ENCODE data around the gene STIMATE. TPM values are rescaled to one million over a fixed set of nuclear protein-coding genes. Genes with fewer than 3 reads are reported as not detected.

STIMATE gene
- total RNA-seq, 1 experiment from 2014 or later, result 15.7 TPM

DNA sequence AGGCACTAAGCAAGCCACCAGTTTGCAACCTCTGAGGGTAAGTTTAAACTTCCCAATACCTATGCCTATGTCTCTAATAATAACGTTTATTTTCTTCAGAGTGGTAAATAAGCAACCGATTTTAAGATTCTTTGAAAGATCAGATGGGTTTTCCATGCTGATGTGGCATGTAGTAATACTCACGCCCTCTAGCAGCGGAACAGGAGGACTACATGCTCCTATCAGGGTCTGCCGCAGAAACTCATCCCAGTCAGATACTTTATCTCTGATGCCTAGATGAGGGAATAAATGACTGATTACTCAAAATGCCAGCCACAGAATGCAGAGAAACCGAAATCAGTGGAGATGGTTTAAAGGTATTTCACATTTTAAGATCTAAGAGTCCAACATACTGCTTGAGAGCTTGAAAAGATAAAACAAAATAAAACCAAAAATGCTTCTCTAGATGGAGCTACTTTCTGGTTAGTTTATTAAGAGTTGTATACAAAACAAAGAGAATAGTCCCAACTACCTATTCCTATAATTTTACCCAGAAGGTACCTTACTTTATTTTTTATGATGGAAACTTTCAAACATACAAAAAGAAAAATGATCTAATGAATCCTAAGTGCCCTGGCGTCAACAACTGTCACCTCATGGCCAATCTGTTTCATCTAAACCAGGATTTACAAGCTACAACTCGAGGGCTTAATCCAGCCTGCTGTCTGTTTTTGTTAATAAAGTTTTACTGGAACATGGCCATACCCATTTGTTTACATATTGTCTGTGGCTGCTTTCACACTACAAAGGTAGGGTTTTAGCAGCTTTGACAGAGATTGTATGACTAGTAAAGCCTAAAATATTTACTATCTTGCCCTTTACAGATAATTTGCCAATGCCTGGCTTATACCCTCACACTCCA lies 37.5 kb upstream of the STIMATE start:
- DNase-seq (ENCODE audit: low read depth, low spot score) (peak; percentile 24), ATAC-seq (peak; percentile 77; the same call in 1 of the 2 replicates)
- BruUV-seq (replicated peaks), result no TSS peak
- no peaks in the 10 kb centered on the region for H3K4me1 ChIP-seq (ENCODE audit: control insufficient read depth, insufficient read depth, low read length)
- no peaks in the 10 kb centered on the region for H3K9me3 ChIP-seq (ENCODE audit: control insufficient read depth, insufficient read depth, low read depth, low read length)
- no peaks in the 10 kb centered on the region; the same call in 1 of the 2 replicates for H3K36me3 ChIP-seq (ENCODE audit: control insufficient read depth, insufficient read depth, low read length)
- H3K27me3 ChIP-seq (ENCODE audit: control insufficient read depth, insufficient read depth, low read length), result no peaks in the 10 kb centered on the region
- H3K27ac ChIP-seq (ENCODE audit: low read length), result no peak overlapping the region
- POLR2A ChIA-PET, result no interaction called here
- CTCF ChIA-PET, result interaction anchor here (1.0 kb wide), 1 partner anchor 8 kb away, joined by 3 read pairs; no protein-coding TSS in a partner anchor
- TF ChIP-seq, protein P1, sequence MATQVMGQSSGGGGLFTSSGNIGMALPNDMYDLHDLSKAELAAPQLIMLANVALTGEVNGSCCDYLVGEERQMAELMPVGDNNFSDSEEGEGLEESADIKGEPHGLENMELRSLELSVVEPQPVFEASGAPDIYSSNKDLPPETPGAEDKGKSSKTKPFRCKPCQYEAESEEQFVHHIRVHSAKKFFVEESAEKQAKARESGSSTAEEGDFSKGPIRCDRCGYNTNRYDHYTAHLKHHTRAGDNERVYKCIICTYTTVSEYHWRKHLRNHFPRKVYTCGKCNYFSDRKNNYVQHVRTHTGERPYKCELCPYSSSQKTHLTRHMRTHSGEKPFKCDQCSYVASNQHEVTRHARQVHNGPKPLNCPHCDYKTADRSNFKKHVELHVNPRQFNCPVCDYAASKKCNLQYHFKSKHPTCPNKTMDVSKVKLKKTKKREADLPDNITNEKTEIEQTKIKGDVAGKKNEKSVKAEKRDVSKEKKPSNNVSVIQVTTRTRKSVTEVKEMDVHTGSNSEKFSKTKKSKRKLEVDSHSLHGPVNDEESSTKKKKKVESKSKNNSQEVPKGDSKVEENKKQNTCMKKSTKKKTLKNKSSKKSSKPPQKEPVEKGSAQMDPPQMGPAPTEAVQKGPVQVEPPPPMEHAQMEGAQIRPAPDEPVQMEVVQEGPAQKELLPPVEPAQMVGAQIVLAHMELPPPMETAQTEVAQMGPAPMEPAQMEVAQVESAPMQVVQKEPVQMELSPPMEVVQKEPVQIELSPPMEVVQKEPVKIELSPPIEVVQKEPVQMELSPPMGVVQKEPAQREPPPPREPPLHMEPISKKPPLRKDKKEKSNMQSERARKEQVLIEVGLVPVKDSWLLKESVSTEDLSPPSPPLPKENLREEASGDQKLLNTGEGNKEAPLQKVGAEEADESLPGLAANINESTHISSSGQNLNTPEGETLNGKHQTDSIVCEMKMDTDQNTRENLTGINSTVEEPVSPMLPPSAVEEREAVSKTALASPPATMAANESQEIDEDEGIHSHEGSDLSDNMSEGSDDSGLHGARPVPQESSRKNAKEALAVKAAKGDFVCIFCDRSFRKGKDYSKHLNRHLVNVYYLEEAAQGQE (IDR thresholded peaks at IDR 0.05; ENCODE audit: insufficient read depth in 1 of 2, low read depth in 2 of 2, low read length in 1 of 2), result no peak
- TF ChIP-seq, protein P2, sequence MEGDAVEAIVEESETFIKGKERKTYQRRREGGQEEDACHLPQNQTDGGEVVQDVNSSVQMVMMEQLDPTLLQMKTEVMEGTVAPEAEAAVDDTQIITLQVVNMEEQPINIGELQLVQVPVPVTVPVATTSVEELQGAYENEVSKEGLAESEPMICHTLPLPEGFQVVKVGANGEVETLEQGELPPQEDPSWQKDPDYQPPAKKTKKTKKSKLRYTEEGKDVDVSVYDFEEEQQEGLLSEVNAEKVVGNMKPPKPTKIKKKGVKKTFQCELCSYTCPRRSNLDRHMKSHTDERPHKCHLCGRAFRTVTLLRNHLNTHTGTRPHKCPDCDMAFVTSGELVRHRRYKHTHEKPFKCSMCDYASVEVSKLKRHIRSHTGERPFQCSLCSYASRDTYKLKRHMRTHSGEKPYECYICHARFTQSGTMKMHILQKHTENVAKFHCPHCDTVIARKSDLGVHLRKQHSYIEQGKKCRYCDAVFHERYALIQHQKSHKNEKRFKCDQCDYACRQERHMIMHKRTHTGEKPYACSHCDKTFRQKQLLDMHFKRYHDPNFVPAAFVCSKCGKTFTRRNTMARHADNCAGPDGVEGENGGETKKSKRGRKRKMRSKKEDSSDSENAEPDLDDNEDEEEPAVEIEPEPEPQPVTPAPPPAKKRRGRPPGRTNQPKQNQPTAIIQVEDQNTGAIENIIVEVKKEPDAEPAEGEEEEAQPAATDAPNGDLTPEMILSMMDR (IDR thresholded peaks at IDR 0.05), result peak; percentile 81
- in situ Hi-C loops (cut with HindIII; ENCODE audit: low pct_unique_long_range_greater_than_20kb, low sequenced_read_pairs) (no loop called here), intact Hi-C loops (cut with micrococcal nuclease; ENCODE audit: unreplicated experiment) (no loop called here)
- no peak overlapping the region for H3K4me3 ChIP-seq (ENCODE audit: low read depth in 2 of 2, low read length in 2 of 2)

DNA sequence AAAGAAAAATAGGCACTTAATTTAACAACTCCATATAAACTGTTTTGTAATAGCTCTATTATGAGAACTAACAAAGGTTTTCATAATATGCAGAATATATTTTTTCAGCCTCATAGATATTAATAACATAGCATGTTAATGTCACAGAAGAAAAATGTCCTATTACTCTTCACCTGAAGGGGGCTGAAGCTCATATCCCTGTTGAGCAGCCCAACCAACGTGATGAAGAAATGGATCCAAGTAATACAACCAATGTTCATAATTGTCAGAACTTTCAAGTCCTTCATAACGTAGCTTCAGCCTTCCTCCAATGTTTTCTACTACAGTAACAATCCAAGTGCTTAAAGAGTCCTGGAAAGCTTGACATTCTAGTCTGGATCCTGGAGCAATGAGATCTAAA lies 34.5 kb upstream of the STIMATE start:
- Histone ChIP-seq H3K4me1 (ENCODE audit: control insufficient read depth, insufficient read depth, low read length) (no peaks in the 10 kb centered on the region), H3K36me3 (ENCODE audit: control insufficient read depth, insufficient read depth, low read length) (no peaks in the 10 kb centered on the region; the same call in 1 of the 2 replicates), H3K27ac (ENCODE audit: low read length) (no peak overlapping the region), H3K27me3 (ENCODE audit: control insufficient read depth, insufficient read depth, low read length) (no peaks in the 10 kb centered on the region), H3K9me3 (ENCODE audit: control insufficient read depth, insufficient read depth, low read depth, low read length) (no peaks in the 10 kb centered on the region), H3K4me3 (ENCODE audit: low read depth in 2 of 2, low read length in 2 of 2) (no peak overlapping the region)
- ATAC-seq, result no peak
- no peak for DNase-seq (ENCODE audit: low read depth, low spot score)
- intact Hi-C loops (cut with micrococcal nuclease; ENCODE audit: unreplicated experiment), result no loop called here
- ChIA-PET POLR2A (no interaction called here), CTCF (interaction anchor here (0.6 kb wide), 1 partner anchor 125 kb away, joined by 7 read pairs; no protein-coding TSS in a partner anchor)
- in situ Hi-C loops (cut with HindIII; ENCODE audit: low pct_unique_long_range_greater_than_20kb, low sequenced_read_pairs), result no loop called here
- TF ChIP-seq POLR2AphosphoS5 (IDR thresholded peaks at IDR 0.05; ENCODE audit: low read depth, low read length) (no peak), TCF7L2 (IDR thresholded peaks at IDR 0.05; ENCODE audit: low read depth, low read length) (no peak), SIN3A (IDR thresholded peaks at IDR 0.05; ENCODE audit: borderline replicate concordance, insufficient read depth, low read depth, low read length) (no peak)
- TF ChIP-seq, protein P2 (IDR thresholded peaks at IDR 0.05), result no peak; the same call in 1 of the 2 replicates
- TF ChIP-seq, protein P1 (IDR thresholded peaks at IDR 0.05; ENCODE audit: insufficient read depth in 1 of 2, low read depth in 2 of 2, low read length in 1 of 2), result no peak
- no TSS peak for BruUV-seq (replicated peaks)

All from Panc1 (cell line).